NK-92 treated with Interleukin-12 subunit alpha and Interleukin-12 subunit beta, amount 100 ng/mL, for 24 hours (cell line): ENCODE results near the gene TULP4.
"Not testable (repeated sequence)": the region's sequence is repeated elsewhere in the genome, so short reads cannot be mapped to it uniquely, and the experiment has no call there.

Source experiments
- DNase-seq: peaks from one replicate; lab custom pipeline; 2025; lab: John Stamatoyannopoulos, UW

The TULP4 gene

DNA sequence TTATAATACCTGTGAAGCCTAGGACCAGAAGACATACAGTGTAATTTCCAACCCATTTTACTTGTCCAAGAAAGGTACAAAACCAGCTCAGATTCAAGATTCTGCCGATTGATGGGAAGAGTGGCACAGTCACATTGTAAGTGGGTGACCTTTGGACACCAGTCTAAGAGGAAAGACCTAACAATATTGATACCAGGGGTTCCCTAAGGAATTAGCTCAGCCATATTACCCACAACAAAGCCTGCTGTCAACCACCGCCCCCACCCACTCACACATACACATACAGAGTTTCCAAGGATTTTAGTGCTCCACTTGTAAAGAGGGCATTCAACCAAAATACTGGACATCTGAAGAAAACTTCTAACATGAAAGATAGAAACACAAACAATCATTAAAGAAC is 219.7 kb downstream of the TULP4 start:
- no peak for DNase-seq

DNA sequence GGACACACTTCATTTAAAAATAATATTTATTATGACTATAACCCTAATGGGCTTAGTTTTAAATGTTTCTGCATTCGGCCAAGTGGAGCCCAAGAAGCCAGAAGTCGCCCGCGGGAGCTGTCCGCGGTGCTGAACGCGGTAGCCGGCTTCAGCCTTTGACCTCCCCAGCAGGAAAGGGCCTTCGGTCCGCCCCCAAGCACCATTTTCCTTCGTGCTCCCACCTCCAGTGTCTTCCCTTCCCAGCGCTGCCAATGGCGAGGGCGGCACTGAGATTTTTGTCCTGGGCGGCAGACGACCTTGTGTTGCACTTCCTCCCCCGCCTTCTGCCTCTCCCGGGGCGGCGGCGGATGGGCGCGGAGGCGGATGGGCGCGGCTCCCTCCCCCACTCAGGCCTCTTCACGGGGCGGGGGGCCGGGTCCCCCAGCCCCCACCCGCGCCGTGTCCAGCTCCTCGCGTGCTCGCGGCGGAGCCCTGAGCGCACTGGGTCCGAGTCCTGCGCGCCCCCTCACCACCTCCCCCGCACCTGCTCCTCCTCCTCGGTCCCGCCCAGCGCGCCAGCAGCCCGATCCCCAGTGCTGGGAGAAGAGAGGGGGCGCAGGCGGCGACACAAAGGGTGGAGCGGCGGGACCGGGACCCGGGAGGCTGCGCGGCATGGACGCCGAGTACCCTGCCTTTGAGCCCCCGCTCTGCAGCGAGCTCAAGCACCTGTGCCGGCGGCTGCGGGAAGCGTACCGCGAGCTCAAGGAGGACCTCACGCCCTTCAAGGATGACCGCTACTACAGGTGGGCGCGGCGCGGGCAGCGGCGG is 224.0 kb downstream of the TULP4 start:
- no peak for DNase-seq

DNA sequence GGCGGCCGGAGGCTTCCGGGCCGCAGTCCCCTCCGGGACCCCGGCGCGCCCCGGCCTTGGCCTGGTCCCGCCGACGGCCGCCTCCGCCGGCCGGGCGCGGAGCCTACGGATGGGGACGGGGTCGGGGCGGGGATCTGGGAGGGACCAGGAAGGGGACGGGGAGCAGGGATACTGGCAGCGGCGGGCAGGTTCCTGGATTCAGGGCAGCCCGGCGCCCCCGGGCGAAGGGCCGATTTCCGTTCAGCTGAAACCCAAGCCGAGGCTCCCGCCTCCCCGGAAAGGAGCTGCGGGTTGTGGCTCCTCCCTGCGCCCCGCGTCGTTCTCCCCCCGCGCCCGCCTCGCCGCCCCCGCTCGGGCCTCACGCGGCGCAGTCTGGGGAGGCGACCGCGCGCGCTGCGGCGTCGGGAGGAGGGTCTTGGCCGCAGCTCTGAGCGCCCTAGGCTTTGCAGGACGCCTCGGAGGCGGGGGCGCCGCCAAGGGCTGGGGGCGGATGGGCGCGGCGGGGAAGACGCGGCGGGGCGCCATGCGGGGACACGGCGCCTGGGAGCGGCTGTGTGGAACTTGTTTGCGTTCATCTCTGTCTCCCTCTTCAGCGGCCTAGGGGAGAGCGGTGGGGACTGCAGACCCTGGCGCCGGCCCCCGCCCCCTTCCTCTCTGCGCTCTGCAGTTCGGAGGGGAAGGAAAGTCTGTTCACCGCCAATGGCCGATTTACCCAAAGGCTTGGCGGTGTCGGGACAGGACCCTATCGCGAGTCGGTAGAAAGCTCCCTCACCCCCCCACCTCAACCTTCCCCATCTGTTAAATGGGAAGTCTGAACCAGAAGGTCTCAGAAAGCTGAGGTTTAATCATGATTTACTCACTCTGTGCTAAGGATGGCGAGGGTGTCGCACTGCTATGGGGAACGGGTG is 224.9 kb downstream of the TULP4 start:
- no peak for DNase-seq

DNA sequence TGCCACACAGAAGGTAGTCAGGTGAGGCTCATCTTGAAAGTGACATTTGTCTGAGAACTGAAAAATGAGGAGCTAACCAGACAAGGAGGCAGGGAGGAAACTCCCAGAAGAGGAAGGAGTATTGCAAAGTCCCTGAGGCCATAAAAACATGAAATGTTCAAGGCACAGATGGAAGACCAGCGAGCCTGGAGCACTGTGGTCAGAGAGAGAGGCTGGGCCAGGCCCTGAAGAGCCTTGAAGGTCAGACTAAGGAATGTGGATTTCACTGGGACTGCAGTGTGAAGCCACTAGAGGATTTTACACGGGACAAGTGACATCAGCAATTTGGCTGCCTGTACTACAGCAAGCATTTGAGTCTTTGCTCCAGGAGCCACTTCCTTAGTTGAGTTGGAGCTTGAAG is 226.5 kb downstream of the TULP4 start:
- DNase-seq: no peak

DNA sequence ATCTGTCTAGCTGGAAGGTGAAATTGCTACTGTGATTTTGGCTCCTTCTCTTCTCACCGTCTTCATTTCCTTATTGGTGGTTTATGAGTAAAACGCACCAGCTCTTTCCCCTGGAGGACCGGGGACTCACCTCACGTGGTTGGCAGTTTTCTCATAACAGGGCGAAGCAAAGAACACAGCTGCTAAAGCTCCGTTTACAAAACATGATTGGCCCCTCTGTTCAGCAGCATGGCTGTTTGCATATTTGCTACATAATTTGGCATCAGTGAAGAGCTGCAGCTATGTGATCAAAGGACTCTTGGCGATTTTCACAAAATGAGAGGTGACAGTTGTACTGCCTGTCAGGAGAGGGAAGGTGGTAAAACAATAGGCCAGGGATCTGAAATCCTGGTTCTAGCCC is 227.1 kb downstream of the TULP4 start:
- no peak for DNase-seq

DNA sequence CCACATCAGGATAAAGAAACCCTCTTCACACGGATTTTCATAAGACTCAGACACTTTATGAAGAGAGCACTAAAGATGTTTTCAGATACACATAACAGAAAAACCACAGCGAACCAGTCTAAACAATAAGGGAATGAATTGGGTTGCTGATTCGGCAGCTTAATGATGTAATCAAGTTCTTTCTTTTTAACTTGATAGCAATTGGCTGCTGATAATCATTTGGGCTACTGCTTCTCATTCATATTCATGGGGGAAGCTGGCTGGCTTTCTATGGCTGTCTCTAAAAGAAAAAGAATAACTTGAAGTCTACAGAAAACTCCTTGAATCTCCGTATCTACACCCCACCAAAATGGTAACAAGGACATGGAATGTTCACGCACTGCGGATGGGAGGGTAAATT is 227.6 kb downstream of the TULP4 start:
- DNase-seq: no peak

DNA sequence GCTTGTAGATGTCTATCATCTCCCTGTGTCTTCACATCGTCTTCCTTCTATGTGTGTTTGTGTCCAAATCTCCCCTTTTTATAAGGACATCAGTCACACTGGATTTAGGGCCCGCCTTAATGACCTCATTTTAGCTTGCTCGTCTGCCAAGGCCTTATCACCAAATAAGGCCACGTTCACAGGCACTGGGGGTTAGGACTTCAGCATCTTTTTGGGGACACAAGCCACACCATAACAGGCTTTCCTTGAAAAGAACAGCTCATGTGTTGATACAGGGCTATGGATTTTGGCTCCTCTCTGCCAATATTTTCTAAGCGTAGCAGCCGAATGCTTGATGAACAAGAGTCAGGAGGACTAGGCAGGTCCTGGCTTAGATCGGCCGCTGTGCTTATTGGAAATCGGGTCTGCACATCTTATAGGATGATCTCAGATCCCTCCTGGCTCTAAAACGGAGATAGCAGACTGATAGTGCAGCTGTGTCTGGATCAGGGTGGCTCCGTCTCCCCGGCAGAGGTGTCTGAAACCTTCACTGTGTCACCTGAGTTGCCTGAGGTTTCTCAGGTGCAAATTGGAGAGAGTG is 231.4 kb downstream of the TULP4 start:
- no peak for DNase-seq

DNA sequence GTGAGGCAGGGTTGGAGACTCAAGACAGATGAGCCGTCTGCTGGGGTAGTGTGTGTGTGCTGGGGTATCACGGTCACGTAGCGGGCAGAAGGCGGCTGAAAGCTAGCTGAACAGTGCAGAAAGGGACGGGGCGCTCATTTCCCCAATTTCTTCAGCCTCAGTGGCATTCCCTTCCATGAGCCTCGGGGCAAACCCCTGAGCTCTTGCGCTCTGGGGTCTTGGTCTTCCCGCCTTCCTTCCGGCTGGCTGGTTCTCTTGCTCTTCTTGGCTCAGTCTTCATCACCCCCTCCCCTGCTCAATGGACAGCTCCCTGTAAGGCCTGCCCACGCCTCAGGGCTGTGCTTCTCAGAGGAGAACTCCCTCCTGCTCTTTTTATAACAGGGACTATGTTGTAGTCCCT is 232.2 kb downstream of the TULP4 start:
- DNase-seq: no peak

DNA sequence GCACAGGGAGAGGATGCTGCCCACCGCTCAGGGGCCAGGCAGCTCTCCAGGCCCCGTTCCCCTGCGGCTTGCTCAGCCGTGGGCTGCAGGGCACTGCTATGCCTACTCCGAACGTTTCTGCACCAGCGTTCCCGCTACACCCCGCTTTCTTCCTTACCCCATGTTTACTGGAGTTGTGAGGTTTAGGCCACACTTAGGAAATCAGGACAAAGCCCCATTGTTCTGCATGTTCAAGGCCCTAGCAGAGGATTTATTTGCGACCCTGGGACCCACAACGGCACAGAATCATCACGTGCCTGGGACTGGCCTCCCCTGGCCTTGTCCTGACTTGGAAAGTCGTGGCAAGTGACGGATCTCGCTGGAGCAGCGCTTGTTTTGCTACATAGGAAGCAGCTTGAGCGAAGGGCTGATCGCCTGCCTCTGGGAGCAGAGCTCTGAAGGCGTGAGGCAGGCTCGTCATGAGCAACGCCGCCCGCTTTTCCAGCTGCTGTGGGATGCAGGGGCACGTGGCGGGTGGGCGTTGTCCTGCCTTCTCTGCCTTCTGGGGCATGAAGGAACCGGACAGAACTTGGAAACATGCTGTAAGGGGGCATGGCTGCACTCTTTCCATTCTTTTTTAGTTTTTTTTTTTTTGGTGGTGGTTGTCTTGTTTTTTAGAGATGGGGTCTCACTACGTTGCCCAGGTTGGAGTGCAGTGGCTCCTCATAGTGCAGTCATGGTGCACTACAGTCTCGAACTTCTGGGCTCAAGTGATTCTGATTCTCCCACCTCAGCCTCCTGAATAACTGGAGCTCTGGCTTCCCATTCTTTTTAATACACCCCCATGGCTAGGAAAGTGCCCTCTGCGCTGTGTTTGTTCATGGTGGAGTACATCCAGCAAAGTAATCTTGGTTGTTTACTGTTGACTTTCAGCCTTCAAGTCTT is 233.0 kb downstream of the TULP4 start:
- DNase-seq: no peak

DNA sequence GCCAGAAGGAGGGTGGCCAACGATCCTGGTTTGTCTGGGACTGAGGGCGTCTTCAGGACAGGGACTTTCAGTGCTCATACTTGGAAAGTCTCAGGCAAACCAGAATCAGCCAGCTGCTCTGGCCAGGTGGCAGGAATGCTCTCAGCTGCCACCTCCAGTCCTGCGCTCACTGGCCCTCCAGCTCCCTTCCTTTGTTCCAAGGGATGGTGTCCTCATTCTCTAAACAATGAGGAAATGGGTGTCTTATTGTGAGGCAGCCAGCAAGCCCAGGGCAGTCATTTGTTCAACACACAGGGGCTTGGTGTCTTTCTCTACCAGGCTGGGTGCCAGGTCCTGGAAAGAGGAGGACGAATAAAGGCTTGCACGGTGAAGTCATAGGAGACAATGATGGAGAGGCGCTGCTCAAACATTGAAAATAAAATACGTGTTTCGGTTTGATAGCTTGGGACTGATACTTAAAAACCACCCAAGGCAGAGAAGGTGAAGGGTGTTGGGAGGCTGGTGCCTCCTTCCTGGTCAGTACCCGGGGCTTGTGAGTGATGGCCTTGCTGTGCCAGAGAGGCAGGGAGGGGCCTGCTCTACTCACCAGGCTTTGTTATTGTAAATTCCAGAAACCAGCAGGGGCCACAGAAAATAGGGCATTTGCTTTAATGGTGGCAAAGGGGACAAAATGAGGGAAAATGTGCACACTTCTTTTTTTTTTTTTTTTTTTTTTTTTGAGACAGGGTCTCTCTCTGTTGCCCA is 236.3 kb downstream of the TULP4 start:
- no peak for DNase-seq

DNA sequence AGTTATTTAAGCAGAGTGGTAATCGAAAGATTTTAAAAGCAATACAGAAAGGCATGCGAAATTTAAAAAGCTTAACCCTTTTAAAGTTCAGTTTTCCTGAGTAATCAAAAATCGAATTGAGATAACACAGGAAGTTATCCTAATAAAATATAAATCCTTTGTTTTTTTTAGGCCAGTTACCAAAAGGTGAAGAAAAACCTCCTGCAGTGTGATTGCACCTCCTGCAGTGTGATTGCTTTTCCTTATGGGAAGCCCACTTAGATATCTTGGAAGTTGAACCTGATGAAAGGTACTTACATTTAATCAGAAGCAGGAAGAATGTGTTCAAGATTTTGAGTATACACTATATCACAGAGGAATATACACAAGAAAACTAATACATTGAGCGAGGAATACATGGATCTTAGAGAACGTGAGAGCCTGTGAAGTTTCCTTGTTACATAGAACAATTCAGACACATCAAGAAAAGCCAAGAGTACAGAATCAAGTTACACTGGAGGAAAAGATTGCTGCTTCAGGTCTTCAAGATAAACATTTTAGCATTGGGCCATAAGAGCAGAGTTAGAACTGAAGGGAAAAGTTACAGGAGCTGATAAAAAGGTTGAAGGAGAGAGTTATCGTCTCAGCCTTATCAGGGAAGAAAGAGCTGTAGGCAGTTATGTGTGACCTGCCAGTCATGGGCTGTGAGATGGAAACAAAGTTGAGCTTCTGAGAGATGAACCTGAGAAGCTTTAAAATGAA is 240.0 kb downstream of the TULP4 start:
- no peak for DNase-seq

DNA sequence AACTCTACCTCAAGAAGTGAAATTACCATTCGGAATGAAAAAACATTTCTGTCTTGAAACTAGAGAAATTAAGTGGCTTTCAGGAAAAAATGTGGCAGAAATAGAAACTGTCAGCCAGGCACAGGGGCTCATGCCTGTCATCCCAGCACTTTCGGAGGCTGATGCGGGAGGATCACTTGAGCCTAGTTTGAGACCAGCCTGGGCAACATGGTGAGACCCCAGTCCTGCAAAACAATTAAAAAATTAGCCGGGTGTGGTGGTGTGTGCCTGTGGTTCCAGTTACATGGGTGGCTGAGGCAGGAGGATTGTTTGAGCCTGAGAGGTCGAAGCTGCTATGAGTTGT is 240.5 kb downstream of the TULP4 start:
- DNase-seq: no peak

DNA sequence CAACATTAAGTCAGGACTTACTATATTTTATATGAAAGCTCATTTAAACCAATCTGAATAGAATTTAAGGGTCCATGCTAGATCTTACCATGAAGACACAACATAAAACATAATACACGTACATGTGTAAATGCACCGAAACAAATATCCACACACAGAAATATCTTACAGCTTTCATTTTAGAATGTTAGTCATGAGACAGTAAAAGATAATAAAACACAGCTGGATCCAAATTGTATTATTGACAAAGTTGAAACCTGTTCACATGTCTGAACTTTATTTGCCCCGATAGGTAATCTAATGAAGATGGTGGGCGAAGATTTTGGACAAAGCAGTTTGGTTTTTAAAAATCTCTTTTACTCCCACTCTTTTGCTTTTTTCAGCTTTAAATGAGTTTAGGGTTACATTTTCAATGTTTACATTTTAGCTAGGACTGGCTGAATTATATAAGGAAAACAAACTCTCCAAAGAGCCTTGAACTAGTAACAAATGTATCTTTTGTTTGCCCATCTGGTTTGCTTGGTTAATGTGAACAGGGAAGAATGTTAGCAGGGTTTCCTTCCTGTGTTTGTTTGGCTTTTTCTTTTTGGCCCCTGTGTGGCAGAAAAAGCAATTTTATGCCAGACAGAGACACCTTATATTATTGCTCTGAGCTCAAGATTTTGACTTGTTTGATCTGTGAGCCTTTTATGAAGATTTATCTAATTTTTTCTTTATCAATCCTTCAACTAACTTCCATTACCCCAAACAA is 242.5 kb downstream of the TULP4 start:
- no peak for DNase-seq

DNA sequence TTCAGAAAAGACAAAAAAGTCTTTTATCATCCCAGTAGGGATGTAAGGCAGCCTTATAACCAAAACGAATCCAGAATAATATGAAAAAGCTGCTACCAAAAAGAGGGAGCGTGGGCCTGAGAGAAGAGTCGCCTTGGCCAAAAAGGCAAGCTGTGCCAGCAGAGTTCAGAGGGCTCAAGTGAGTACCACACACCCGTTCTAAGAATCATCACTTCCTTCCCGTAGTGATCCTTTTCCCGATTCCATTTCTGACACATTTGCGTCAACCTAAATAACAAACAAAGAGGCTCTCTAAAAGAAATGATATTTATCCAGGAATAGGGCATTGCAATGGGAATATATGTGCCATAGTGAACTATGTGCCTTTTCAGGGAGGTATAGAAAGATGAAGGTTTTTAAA is 243.8 kb downstream of the TULP4 start:
- no peak for DNase-seq

DNA sequence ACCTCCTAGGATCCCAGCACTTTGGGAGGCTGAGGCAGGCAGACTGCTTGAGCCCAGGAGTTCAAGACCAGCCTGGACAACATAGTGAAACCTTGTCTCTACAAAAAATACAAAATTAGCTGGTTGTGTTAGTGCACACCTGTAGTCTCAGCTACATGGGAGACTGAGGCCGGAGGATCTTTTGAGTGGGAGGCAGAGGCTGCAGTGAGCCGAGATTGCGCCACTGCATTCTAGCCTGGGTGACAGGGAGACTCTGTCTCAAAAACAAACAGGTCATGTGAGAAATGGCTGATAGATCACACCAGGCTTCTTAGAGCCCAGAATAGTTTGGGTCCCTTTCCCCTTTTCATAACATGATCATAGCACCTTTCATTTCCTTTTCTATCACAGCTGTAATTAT is 244.8 kb downstream of the TULP4 start:
- not testable (repeated sequence) for DNase-seq

DNA sequence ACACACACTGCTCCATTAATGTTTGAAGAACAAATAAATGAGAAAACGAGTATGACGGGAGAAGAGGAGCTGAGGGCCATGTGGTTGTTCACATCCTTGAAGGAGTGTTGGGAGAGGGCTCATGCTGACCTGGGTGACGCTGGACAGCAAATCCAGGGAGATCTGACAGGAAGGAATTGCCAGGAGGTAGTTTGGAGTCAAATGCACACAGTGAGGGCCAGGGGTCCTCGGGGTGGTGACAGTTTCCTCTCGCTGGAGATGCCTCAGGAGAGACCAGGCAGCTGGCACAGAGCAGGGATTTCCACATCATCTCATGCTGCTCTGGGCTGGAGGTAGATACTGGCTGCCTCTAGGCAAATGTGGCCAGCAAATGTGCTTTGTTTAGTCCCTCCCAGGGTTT is 245.7 kb downstream of the TULP4 start:
- no peak for DNase-seq

DNA sequence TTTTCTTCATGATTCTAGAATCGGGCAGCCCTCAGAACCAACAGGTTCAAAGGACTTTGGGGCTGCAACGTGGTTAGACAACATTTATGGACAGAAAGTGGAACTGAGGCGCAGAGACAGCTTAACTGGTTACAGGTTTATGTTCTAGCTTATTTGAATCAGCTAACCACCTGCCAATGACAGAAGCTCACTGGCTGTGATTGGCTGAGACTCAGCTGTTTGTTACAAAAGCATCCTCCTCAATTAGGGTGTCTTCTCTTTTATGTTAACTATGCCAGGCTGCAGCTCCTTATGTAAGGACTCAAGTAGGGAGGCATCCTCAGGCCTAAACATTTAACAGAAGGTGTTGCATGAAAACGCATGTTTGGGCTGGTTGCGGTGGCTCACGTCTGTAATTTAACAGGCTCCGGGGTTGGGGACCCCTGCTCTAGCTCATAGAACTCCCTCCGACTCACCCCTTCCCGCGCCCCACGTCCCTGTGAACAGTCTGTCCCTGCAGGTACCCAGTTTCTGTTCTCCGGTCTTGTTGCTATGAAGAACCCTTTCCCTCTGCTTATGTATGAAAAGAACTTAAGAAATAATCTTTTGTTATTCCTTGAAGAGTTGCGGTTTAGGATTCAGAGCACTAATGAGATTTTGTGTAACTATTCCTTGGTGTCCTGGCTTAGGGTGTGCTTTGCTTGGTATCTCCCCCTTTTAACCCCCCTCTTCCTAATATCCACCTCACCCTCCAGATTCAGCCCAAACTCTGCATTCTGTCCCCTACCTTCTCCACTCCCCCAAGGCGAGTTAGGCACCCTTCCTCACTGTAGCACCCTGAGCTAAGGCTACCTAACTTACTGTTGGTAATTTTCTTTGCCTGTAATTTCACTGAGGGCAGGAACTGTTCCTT is 246.4 kb downstream of the TULP4 start:
- no peak for DNase-seq

DNA sequence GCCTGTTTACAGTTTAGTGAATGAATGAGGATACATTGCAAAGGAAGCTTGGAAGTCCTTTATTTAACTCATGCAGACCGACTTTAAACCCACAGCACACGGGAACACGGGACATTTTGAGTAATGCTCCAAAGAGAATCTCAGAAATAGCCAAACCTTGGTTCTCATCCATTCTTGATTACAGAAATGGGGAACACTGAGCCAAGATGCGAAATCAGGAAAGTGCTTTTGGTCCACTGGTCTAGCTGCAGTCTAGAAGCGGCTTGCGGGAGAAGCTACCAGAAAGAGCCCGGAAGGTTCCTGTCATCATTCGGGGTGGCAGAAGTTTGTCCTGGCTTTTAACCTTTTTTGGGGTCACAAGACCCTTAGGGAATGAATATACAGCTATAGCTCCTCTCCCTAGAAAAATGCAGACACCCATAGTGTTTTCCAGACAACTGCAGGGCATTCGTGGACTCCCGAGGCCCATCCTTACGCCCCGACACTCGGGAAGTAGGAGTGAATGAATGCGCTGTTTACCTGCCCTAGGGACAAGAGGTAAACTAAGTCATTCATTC is 247.2 kb downstream of the TULP4 start:
- DNase-seq: no peak
